Omental fat pad (tissue), 4 donors: Measurements from ENCODE around the gene ENTPD5. TPM values are rescaled to one million over a fixed set of nuclear protein-coding genes. Genes with fewer than 3 reads are reported as not detected.

Experiments
- ATAC-seq: fragments of 150-250 bp; one replicate; pipeline ENCODE4 v1.9.1; 2016; ENCODE audit warnings: mild to moderate bottlenecking, moderate library complexity; ENCODE audit not compliant: low FRiP score
- DNase-seq: peaks from one replicate; pipeline ENCODE4 v3.0.0-alpha.2; 2019; ENCODE audit warnings: low spot score
- total RNA-seq, 4 donors: library from RNA; depleted of rRNA; stranded (reverse); fragments of >200 nt; gene quantifications; one replicate each; pipeline ENCODE4 v1.1.0, GENCODE V29; 2016
- TF ChIP-seq, protein P1 (sequence below), 3 donors: fragments of 450-650 bp; IDR thresholded peaks; one replicate each; pipeline ENCODE4 v1.5.1; 2016 to 2017; ENCODE audit warnings: antibody characterized with exemption in 3 of 3, mild to moderate bottlenecking in 3 of 3, moderate library complexity in 2 of 3

ENTPD5 gene
- 10 to 100 TPM in 3 of 4 donors, 1 to 10 TPM in 1; 6.8 to 12.7 (median 12.0) TPM for total RNA-seq

GRCh38 chr14:74018586-74019407, at the start of gene ENTPD5, which contains the start of gene BBOF1:
ENTPD5 (minus strand) TSS chr14:74019288; CDS start chr14:73988102, 31,186 bp downstream.
BBOF1 (plus strand) TSS chr14:74019349; CDS start chr14:74019479, 130 bp downstream.
- ATAC-seq (peak; percentile 94), DNase-seq (peak; percentile 43)
- TF ChIP-seq, protein P1, sequence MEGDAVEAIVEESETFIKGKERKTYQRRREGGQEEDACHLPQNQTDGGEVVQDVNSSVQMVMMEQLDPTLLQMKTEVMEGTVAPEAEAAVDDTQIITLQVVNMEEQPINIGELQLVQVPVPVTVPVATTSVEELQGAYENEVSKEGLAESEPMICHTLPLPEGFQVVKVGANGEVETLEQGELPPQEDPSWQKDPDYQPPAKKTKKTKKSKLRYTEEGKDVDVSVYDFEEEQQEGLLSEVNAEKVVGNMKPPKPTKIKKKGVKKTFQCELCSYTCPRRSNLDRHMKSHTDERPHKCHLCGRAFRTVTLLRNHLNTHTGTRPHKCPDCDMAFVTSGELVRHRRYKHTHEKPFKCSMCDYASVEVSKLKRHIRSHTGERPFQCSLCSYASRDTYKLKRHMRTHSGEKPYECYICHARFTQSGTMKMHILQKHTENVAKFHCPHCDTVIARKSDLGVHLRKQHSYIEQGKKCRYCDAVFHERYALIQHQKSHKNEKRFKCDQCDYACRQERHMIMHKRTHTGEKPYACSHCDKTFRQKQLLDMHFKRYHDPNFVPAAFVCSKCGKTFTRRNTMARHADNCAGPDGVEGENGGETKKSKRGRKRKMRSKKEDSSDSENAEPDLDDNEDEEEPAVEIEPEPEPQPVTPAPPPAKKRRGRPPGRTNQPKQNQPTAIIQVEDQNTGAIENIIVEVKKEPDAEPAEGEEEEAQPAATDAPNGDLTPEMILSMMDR (IDR thresholded peaks at IDR 0.05): no peak

GRCh38 chr14:74065746-74066575, 46.9 kb upstream of the ENTPD5 start:
- TF ChIP-seq, protein P1 (IDR thresholded peaks at IDR 0.05): no peak
- DNase-seq (no peak), ATAC-seq (no peak)

DNA sequence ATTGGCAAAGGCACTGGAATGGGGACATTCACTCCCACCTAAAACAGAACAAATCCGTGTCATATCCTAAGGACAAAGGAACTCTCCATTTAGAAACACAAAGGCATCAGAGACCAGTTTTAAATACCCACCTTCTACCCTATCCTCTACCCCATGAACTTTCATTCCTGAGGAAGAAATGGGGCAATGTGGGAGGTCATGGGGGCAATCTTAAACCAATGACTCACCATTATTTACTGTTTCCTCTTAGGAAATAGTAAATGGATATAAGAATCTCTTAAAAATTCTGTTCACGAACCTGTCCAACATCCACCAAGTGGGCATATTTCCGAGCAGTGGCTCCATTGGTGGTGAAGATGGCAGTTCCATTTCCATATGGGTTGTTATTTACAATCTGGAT, 45.8 kb upstream of the ENTPD5 start:
- ATAC-seq: no peak
- TF ChIP-seq, protein P1 (IDR thresholded peaks at IDR 0.05): no peak
- DNase-seq: no peak

DNA sequence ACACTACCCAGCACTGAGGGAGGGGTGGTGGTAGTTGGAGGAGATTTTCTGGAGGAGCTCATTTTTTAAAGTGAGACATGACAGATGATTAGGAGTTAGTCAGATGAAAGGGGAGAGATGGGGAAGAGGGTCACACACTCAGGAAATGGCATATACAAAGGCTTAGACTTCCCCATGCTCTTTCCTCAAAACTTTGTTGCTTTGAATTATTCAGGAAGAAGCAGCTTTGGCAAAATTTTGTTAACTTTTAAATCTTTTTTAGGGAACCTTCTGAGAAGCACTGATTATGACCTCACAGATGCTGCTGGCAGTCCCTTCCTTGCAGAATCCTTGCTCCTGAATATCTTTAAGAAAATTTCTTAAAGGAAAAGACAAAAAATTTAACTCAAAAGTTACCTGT, 45.3 kb upstream of the ENTPD5 start:
- TF ChIP-seq, protein P1 (IDR thresholded peaks at IDR 0.05): no peak
- ATAC-seq: no peak
- DNase-seq: no peak

- ATAC-seq: no peak
- DNase-seq: no peak
- TF ChIP-seq, protein P1 (IDR thresholded peaks at IDR 0.05): no peak
These were observed 43.7 kb upstream of the ENTPD5 start for GRCh38 chr14:74062809-74063150.

DNA sequence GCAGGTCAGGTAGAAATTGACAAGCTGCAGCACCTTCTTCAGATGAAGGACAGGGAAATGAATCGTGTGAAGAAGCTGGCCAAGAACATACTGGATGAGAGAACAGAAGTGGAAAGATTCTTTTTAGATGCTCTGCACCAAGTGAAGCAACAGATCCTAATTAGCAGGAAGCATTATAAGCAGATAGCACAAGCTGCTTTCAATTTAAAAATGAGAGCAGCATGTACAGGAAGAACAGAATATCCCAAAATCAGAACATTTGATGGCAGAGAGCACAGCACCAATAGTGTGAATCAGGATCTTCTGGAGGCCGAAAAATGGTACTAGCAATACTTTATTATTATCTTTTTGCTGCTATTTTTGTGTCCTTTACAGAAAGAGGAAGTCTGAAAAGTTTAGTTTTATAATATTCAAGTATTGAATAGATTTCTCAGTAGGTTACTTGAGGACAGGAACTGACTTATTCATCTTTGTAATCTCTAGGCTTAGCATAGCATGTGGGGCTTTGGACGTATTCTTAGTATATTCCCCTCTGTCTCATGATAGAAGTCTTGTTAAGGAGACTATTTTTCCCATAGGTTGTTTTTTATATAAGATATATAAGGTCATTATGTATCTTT, 30.9 kb upstream of the ENTPD5 start:
- no peak for ATAC-seq
- TF ChIP-seq, protein P1 (IDR thresholded peaks at IDR 0.05): no peak
- DNase-seq: no peak
